Stimulated activated CD4-positive, alpha-beta T cell treated with anti-CD3 and anti-CD28 coated beads, Interleukin-2, amount 100 ng/mL, for 24 hours (primary cell): ENCODE measurements around the gene CYFIP2.
A peak's percentile ranks its signal among the peaks of the same experiment; 100 is the strongest.

Experiments used
- DNase-seq, 2 donors: peaks; one replicate each; pipeline ENCODE4 v3.0.0-alpha.2; 2020

The CYFIP2 gene

GRCh38 chr5:157327771-157328170, 61.8 kb downstream of the CYFIP2 start:
- DNase-seq: no peak

DNA sequence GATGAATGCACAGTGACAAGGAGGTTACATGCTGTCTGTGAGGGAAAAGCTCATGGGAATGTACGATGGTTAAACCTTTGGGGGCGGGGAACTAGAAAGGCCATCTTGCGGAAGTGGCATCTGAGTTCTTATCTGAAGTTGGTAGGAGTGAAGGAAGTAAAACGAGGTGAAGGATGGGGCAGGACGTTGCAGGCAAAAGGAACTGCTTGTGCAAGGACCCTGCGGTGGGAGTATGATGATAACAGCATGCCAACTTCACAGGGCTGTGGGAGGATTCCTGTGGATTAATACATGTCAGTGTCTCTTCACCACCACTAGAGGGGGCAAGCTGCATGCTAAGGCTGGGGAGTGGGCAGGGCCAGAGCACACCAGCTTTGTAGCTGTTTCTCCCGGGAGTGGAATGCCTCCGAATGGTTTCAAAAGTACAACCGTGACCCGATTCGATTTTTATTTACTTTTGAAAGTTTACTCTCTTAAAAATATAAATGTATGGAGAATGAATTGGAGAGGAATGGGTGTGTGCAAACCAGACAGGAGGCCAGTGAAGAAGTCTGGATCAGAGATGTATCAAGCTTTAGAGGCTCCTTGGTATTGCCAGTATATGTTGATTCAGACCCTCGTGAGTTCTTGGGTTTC, 62.5 kb downstream of the CYFIP2 start:
- peak; percentile 54 to 65 for DNase-seq

DNA sequence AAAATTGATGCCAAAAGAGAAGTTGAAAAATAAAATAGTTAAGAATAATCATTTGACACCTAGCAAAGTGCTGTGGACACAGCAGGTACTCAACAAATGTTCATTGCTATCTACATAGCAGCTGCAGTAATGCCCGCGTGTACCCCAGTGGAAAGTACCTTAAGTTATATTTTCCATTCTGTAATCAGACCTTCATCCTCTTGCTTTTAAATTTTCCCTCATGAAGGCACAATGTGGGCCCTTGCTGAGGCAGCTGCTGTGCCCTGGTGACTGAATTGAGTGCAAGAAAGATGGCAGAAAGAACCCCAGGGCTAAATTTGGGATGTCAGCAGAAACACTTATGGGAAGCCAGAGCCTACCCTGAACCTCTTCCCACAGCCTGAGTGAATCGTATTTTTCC, 65.9 kb downstream of the CYFIP2 start:
- peak in 1 of 2 donors; percentile 30 for DNase-seq

DNA sequence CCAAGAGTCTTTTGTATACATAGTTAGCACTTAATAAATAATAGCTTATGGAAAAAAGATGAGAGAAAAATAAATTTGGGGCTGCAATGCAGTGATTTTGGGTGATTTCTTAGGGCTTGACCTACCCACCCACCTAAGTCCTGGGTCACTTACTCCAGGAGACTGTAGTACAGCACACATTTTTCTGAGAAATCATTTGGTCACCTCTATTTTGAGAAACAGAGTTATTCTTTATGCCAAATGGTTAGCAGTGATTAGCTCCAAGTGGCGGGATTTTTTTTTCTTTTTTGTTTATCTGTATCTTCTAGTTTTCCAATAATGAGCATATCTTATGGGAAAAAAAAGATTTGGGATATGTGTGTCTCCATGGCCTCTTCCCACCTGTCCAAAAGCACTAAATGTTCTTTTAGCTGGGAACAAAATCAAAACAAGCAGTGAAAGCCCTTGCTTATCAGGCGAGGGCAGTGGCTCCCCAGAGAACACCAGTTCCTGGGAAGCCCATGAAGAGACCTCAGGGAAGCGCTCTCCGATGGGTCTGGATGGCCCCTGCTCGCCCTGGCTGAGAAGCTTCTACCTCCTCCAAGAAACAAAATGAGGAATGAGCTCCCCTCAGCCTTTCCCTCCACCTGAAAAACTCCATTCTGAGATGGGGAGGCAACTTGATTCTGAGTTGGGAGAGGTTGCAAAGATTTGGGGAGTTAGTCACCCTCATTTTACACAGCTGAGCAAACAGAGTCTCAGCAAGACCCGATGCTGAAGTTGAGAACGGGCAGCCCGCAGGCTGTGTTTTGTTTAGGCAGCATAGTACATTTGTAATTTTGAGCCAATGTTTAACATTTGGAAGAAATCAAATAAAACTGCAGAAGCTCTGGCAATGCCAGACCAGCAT, 69.9 kb downstream of the CYFIP2 start:
- DNase-seq: no peak

GRCh38 chr5:157336423-157336744, 70.5 kb downstream of the CYFIP2 start:
- DNase-seq: no peak

DNA sequence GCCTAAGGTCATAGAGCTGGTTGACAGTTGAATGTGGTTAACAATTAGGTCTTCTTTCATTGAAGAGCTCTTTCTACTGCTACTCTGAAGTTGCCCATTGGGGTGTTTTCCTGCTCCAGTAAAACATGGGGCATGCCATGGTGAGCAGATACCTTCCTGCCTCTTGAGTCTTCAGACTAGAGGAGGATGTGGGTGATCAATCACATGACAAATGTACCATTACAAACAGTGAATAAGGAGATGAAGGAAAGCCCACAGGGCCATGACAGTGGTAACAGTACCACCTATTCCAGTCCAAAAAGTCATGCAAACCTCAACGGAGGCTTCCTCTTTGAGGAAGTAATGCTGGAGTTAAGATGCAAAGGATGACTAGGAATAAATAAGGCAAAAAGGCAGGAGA, 73.5 kb downstream of the CYFIP2 start:
- DNase-seq: no peak

GRCh38 chr5:157342822-157343402, 77.0 kb downstream of the CYFIP2 start:
- DNase-seq: peak; percentile 54 to 57

- DNase-seq: peak in 1 of 2 donors; percentile 41
Measured at GRCh38 chr5:157343842-157344790, 78.2 kb downstream of the CYFIP2 start.

- DNase-seq: no peak
Measured at GRCh38 chr5:157345067-157345466, 79.1 kb downstream of the CYFIP2 start.

DNA sequence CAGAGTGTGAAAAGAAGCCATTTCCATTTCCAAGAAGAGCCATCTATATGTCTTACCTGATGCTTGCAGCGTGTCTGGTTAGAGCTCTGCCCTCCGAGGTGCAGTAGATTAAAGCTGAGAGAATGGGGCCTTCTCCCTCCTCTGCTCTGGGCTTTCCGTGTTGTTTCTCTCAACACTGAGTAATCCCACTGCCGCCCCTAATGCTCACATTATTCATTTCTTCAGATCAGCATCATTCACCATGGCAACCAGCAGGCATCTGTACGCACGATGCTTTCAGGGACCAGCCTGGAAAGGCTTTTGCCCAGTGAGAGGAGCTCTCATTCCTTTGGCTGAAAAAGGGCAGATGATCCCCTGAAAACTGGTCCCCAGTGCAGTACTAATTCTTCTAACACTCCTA, 79.6 kb downstream of the CYFIP2 start:
- peak in 1 of 2 donors; percentile 29 for DNase-seq

DNA sequence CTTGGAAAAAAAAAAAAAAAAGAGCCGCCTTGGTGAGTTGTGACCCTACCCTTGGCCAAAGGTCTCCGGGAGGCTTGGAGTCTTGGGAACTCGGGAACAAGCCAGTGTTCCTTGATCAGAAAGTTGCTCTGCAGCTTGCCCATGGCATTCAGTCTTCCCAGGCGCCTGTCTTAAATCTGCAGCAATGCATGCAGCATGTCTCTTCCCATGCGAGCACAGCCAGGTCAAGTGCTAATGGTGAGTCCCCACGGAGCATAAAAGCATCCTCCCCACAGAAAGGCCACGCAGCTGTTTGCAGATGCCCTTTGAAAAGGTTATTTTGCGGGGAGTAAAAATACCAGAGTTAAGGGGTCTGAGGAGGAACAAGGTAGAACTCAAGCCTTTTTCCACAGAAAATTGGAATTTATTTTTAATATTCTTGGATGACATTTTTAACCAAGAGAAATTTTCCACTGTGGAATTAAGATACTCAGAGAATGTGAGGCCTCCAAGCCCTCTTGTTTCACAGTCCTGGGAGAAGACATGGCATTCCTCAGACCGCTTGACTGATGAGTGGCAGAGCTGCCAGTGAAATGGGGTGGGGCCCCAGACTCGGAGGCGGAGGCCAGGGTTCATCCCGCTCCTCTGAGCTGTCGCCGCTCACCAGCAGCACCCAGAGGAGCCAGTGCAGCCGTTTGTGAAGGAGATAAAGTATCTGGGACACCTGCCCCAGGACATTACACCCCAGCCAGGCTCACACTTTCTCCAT, 81.6 kb downstream of the CYFIP2 start:
- no peak for DNase-seq

- no peak for DNase-seq
Measured at GRCh38 chr5:157348049-157348400, 82.1 kb downstream of the CYFIP2 start.

- DNase-seq: no peak
Measured at GRCh38 chr5:157350939-157351801, 85.2 kb downstream of the CYFIP2 start.

GRCh38 chr5:157351802-157352092, 85.8 kb downstream of the CYFIP2 start:
- DNase-seq: no peak

DNA sequence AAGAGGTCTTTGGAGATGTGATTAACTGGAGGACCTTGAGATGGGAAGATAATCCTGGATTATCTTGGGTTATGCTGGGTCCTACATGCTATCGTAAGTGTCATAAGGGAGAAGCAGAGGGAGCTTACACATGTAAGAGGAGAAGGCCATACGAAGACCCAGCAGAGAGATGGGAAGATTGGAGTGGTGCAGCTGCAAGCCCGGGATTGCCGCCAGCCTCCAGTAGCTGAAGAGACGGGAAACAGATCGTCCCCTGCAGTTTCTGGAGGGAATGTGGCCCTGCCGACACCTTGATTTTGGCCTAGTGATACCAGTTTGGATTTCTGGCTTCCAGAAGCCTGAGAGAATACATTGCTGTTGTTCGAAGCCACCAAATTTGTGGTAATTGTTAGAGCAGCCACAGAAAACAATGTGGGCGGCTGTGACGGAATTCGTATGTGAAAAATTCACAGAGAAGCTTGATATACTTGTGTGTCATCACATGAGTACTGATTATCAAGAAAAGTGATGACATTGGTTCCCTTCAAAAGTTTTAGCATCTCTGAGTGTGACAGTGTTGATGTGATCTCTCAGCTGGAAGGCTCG, 86.9 kb downstream of the CYFIP2 start:
- DNase-seq: peak; percentile 42 to 69

GRCh38 chr5:157354800-157355199, 88.9 kb downstream of the CYFIP2 start:
- DNase-seq: no peak

- no peak for DNase-seq
Measured at GRCh38 chr5:157356576-157356975, 90.7 kb downstream of the CYFIP2 start.

GRCh38 chr5:157357823-157358222, 91.9 kb downstream of the CYFIP2 start:
- DNase-seq: no peak

GRCh38 chr5:157358871-157359270, 92.9 kb downstream of the CYFIP2 start:
- DNase-seq: no peak

GRCh38 chr5:157359356-157360055, 93.6 kb downstream of the CYFIP2 start:
- DNase-seq: no peak
